Neural progenitor cell (in vitro differentiated cells): ENCODE measurements around the gene NCK2. TPM values are rescaled to one million over a fixed set of nuclear protein-coding genes. Genes with fewer than 3 reads are reported as not detected.

Source experiments
- DNase-seq: peaks from one replicate; pipeline ENCODE4 v3.0.0-alpha.2; 2016; ENCODE audit warnings: low spot score
- H2AFZ ChIP-seq: fragments of 200-600 bp; sonication (generic); replicated peaks from 2 replicates; pipeline ENCODE4 v1.6.1; 2016; ENCODE audit warnings: antibody characterized with exemption
- H3F3A ChIP-seq: fragments of 200-600 bp; sonication (generic); 2 replicates; pipeline ENCODE4 v1.6.1; 2016; ENCODE audit warnings: antibody characterized with exemption, low read depth
- H3K27ac ChIP-seq: fragments of 200-600 bp; sonication (generic); 2 replicates; pipeline ENCODE4 v1.5.1; 2016; ENCODE audit warnings: mild to moderate bottlenecking
- H3K27me3 ChIP-seq: fragments of 200-600 bp; sonication (generic); 2 replicates; pipeline ENCODE4 v1.6.1; 2016; ENCODE audit warnings: mild to moderate bottlenecking, moderate library complexity
- H3K36me3 ChIP-seq: fragments of 200-600 bp; sonication (generic); 2 replicates; pipeline ENCODE4 v1.5.1; 2016
- H3K4me1 ChIP-seq: fragments of 200-600 bp; sonication (generic); 2 replicates; pipeline ENCODE4 v1.6.1; 2016; ENCODE audit warnings: mixed run types
- H3K4me2 ChIP-seq: fragments of 200-600 bp; sonication (generic); 2 replicates; pipeline ENCODE4 v1.6.1; 2016
- H3K4me3 ChIP-seq: fragments of 200-600 bp; sonication (generic); 2 replicates; pipeline ENCODE4 v1.5.1; 2016
- H3K79me2 ChIP-seq: fragments of 200-600 bp; sonication (generic); 2 replicates; pipeline ENCODE4 v1.6.1; 2016; ENCODE audit warnings: low read depth
- H3K9ac ChIP-seq: fragments of 200-600 bp; sonication (generic); 2 replicates; pipeline ENCODE4 v1.6.1; 2016
- H3K9me3 ChIP-seq: fragments of 200-600 bp; sonication (generic); 2 replicates; pipeline ENCODE4 v1.5.1; 2016; ENCODE audit warnings: low read depth
- H4K20me1 ChIP-seq: fragments of 200-600 bp; sonication (generic); 2 replicates; pipeline ENCODE4 v1.6.1; 2016; ENCODE audit warnings: low read depth
- H3K27ac Mint-ChIP-seq: 3 replicates; pipeline ENCODE4 v1.8.0; 2021; ENCODE audit warnings: mixed read lengths
- H3K27me3 Mint-ChIP-seq: 2 replicates; pipeline ENCODE4 v1.8.0; 2022; ENCODE audit warnings: low read depth, mild to moderate bottlenecking, inconsistent platforms, moderate library complexity, mixed read lengths; ENCODE audit not compliant: insufficient read depth
- H3K36me3 Mint-ChIP-seq: 3 replicates; pipeline ENCODE4 v1.8.0; 2021; ENCODE audit warnings: mixed read lengths
- H3K4me1 Mint-ChIP-seq: 3 replicates; pipeline ENCODE4 v1.8.0; 2021; ENCODE audit warnings: mixed read lengths
- H3K4me3 Mint-ChIP-seq: 3 replicates; pipeline ENCODE4 v1.8.0; 2021; ENCODE audit warnings: mild to moderate bottlenecking, moderate library complexity, mixed read lengths
- H3K9me3 Mint-ChIP-seq: 3 replicates; pipeline ENCODE4 v1.8.0; 2020; ENCODE audit warnings: mixed read lengths
- EZH2 ChIP-seq: fragments of 200-600 bp; sonication (generic); IDR thresholded peaks from 2 replicates; pipeline ENCODE4 v1.6.1; 2017; ENCODE audit warnings: antibody characterized with exemption, mild to moderate bottlenecking, moderate library complexity
- EZH2phosphoT487 ChIP-seq: fragments of 200-600 bp; sonication (generic); IDR thresholded peaks from 2 replicates; pipeline ENCODE4 v1.6.1; 2017; ENCODE audit warnings: antibody characterized with exemption
- total RNA-seq: library from RNA; depleted of rRNA; stranded (reverse); fragments of >200 nt; gene quantifications from 2 replicates; pipeline ENCODE4 v1.2.3, GENCODE V29; 2015; ENCODE audit warnings: low replicate concordance
- TF ChIP-seq, protein P1 (sequence below): fragments of 200-600 bp; sonication (generic); IDR thresholded peaks from 2 replicates; pipeline ENCODE4 v1.5.1; 2017; ENCODE audit warnings: antibody characterized with exemption, mild to moderate bottlenecking

NCK2 gene
- total RNA-seq, 1 donor from 2014 or later = 26.2 TPM

DNA sequence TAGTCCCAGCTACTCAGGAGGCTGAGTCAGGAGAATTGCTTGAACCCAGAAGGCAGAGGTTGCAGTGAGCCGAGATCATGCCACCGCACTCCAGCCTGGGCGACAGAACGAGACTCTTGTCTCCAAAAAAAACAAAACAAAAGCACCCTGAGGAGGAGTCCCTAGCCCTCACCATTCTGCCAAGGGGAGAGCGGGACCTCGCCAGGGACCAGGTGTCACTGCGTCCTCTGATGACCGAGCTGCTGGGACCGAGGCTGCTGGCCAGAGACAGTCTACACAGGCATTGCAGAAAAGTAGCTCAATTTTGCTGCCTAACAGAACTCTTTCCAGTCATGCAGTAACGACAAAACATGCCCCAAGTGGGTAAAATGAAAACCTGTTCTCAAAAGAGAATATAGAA is 18.4 kb downstream of the NCK2 start:
- no peak for DNase-seq
- Mint-ChIP-seq H3K4me3 (no peak overlapping the region), H3K27ac (no peak overlapping the region), H3K4me1 (peaks cover 38% of the 10 kb centered on the region), H3K9me3 (peaks cover 9% of the 10 kb centered on the region), H3K36me3 (peaks cover 33% of the 10 kb centered on the region), H3K27me3 (peaks cover 4% of the 10 kb centered on the region)
- no peaks in the 10 kb centered on the region for H3K9me3 ChIP-seq
- peaks cover 95% of the 10 kb centered on the region for H3K79me2 ChIP-seq
- H3K9ac ChIP-seq = no peak overlapping the region
- H3K27me3 ChIP-seq = no peaks in the 10 kb centered on the region
- H3K4me2 ChIP-seq = no peak overlapping the region
- no peak overlapping the region for H2AFZ ChIP-seq
- H3K4me1 ChIP-seq = peaks cover 14% of the 10 kb centered on the region
- no peaks in the 10 kb centered on the region for H3K36me3 ChIP-seq
- peaks cover 100% of the 10 kb centered on the region for H4K20me1 ChIP-seq
- TF ChIP-seq, protein P1, sequence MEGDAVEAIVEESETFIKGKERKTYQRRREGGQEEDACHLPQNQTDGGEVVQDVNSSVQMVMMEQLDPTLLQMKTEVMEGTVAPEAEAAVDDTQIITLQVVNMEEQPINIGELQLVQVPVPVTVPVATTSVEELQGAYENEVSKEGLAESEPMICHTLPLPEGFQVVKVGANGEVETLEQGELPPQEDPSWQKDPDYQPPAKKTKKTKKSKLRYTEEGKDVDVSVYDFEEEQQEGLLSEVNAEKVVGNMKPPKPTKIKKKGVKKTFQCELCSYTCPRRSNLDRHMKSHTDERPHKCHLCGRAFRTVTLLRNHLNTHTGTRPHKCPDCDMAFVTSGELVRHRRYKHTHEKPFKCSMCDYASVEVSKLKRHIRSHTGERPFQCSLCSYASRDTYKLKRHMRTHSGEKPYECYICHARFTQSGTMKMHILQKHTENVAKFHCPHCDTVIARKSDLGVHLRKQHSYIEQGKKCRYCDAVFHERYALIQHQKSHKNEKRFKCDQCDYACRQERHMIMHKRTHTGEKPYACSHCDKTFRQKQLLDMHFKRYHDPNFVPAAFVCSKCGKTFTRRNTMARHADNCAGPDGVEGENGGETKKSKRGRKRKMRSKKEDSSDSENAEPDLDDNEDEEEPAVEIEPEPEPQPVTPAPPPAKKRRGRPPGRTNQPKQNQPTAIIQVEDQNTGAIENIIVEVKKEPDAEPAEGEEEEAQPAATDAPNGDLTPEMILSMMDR = no peak
- TF ChIP-seq EZH2 (no peak), EZH2phosphoT487 (no peak)
- no peaks in the 10 kb centered on the region for H3F3A ChIP-seq
- H3K4me3 ChIP-seq = no peak overlapping the region
- H3K27ac ChIP-seq = no peak overlapping the region

DNA sequence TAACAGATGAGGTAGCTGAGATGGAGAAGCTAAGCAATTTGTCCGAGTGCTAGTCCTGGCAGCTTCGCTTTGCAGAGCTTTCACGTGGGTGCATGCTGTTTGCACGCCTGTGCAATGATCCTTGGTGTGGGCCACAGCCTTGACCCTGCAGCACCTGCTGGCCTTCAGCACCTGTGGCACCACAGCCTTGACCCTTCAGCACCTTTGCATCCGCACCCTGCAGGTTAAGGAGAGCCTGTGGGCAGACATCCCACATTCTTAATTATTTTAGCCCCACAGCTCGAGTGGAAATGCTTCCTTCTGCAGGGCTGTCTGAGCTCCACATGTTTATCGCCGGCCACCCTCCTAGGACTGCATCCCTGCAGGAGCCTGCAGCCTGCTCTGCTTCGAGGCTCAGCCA is 19.3 kb downstream of the NCK2 start:
- Mint-ChIP-seq H3K27me3 (peaks cover 4% of the 10 kb centered on the region), H3K9me3 (peaks cover 7% of the 10 kb centered on the region), H3K27ac (no peak overlapping the region), H3K4me3 (no peak overlapping the region), H3K4me1 (peaks cover 38% of the 10 kb centered on the region), H3K36me3 (peaks cover 29% of the 10 kb centered on the region)
- no peak overlapping the region for H3K4me3 ChIP-seq
- TF ChIP-seq, protein P1 = no peak
- TF ChIP-seq EZH2phosphoT487 = no peak
- TF ChIP-seq EZH2 = no peak
- no peaks in the 10 kb centered on the region for H3K36me3 ChIP-seq
- H3K79me2 ChIP-seq = peaks cover 95% of the 10 kb centered on the region
- no peak overlapping the region for H3K9ac ChIP-seq
- H4K20me1 ChIP-seq = peaks cover 100% of the 10 kb centered on the region
- no peaks in the 10 kb centered on the region for H3K27me3 ChIP-seq
- no peak overlapping the region for H2AFZ ChIP-seq
- DNase-seq = no peak
- H3K9me3 ChIP-seq = no peaks in the 10 kb centered on the region
- H3K4me2 ChIP-seq = no peak overlapping the region
- peaks cover 19% of the 10 kb centered on the region for H3K4me1 ChIP-seq
- no peak overlapping the region for H3K27ac ChIP-seq
- H3F3A ChIP-seq = no peaks in the 10 kb centered on the region

DNA sequence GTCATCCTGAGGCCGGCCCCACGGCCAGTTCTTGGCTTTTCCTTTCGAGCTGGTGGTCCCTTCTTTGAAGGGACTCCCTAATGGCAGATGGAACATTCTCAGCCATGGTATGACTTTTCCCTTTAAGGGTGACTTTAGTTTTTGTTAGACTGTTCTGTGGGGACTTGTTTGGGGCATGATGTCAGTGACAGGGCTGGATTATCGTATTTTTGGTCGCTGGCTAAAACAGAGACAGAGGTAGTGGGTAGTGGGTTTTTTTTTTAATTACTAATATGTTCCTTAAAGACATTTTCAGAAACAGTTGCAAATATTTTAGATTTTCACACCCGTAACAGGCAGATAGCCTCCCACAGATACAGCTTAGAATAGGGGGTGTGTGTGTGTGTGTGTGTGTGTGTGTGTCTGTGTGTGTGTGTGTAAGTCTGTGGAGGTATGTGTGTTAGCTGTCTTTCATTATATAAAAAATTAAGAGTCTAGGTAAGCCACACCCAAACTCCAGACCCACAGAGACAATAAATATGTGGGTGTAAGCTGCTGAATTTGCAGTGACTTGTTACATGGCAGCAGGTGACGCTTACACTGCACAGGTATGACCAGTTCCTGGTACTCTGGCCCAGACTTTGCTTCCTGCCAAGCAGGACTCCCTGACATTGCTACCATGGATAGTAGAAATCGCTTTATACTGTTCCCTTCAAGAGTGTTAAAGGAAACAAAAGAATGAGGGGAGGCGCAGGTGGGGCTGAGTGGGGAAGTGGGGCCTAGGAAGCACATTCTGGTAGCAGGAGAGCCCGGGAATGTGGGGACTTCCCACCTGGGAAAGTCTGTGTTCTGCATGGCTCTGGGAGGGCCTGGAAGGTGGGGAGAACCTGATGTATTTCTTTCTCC is 20.9 kb downstream of the NCK2 start:
- Mint-ChIP-seq H3K27ac (no peak overlapping the region), H3K4me1 (peaks cover 38% of the 10 kb centered on the region), H3K9me3 (peaks cover 5% of the 10 kb centered on the region), H3K27me3 (peaks cover 2% of the 10 kb centered on the region), H3K4me3 (no peak overlapping the region), H3K36me3 (peaks cover 24% of the 10 kb centered on the region)
- H3F3A ChIP-seq = no peaks in the 10 kb centered on the region
- no peak overlapping the region for H2AFZ ChIP-seq
- no peak overlapping the region for H3K4me2 ChIP-seq
- H4K20me1 ChIP-seq = peaks cover 99% of the 10 kb centered on the region
- H3K27ac ChIP-seq = no peak overlapping the region
- H3K4me3 ChIP-seq = no peak overlapping the region
- H3K79me2 ChIP-seq = peaks cover 94% of the 10 kb centered on the region
- no peak overlapping the region for H3K9ac ChIP-seq
- H3K4me1 ChIP-seq = peaks cover 23% of the 10 kb centered on the region
- no peaks in the 10 kb centered on the region for H3K9me3 ChIP-seq
- no peaks in the 10 kb centered on the region for H3K36me3 ChIP-seq
- no peak for DNase-seq
- TF ChIP-seq EZH2 = no peak
- TF ChIP-seq EZH2phosphoT487 = no peak
- TF ChIP-seq, protein P1 = no peak
- H3K27me3 ChIP-seq = no peaks in the 10 kb centered on the region
